H9 (cell line): ENCODE measurements around the gene THSD7A. TPM values are rescaled to one million over a fixed set of nuclear protein-coding genes. Genes with fewer than 3 reads are reported as not detected.

Experiments
- DNase-seq: peaks from one replicate; pipeline ENCODE4 v3.0.0-alpha.2; 2017
- H2AFZ ChIP-seq: one replicate; pipeline ENCODE4 v1.6.1; 2013; ENCODE audit warnings: mild to moderate bottlenecking, low read length, control low read depth, moderate library complexity
- H2AK5ac ChIP-seq: 2 replicates; pipeline ENCODE4 v1.6.1; 2013; ENCODE audit warnings: low read length, control low read depth, mixed read lengths; ENCODE audit not compliant: insufficient read length
- H2BK120ac ChIP-seq: one replicate; pipeline ENCODE4 v1.6.1; 2013; ENCODE audit warnings: low read depth, mild to moderate bottlenecking, low read length, control low read depth, inconsistent platforms; ENCODE audit not compliant: poor library complexity, severe bottlenecking
- H2BK12ac ChIP-seq: 2 replicates; pipeline ENCODE4 v1.6.1; 2013; ENCODE audit warnings: low read length, control low read depth, mixed read lengths, low read depth; ENCODE audit not compliant: insufficient read length
- H2BK15ac ChIP-seq: 2 replicates; pipeline ENCODE4 v1.6.1; 2013; ENCODE audit warnings: low read depth, low read length, control low read depth
- H2BK20ac ChIP-seq: one replicate; pipeline ENCODE4 v1.6.1; 2013; ENCODE audit warnings: low read depth, mild to moderate bottlenecking, low read length, control low read depth, inconsistent platforms; ENCODE audit not compliant: poor library complexity, severe bottlenecking
- H2BK5ac ChIP-seq: 2 replicates; pipeline ENCODE4 v1.6.1; 2013; ENCODE audit warnings: low read length, control low read depth, mixed read lengths; ENCODE audit not compliant: insufficient read length
- H3K14ac ChIP-seq: 2 replicates; pipeline ENCODE4 v1.6.1; 2013; ENCODE audit warnings: low read length, control low read depth; ENCODE audit not compliant: insufficient read depth
- H3K18ac ChIP-seq: 2 replicates; pipeline ENCODE4 v1.6.1; 2013; ENCODE audit warnings: low read depth, mild to moderate bottlenecking, mixed read lengths, low read length, control low read depth; ENCODE audit not compliant: insufficient read length
- H3K23ac ChIP-seq: 2 replicates; pipeline ENCODE4 v1.6.1; 2013; ENCODE audit warnings: low read length, control low read depth, mixed read lengths, low read depth; ENCODE audit not compliant: insufficient read length
- H3K23me2 ChIP-seq: 2 replicates; pipeline ENCODE4 v1.6.1; 2013; ENCODE audit warnings: low read depth, mild to moderate bottlenecking, mixed read lengths, low read length, control low read depth; ENCODE audit not compliant: insufficient read length, poor library complexity, severe bottlenecking
- H3K27ac ChIP-seq: 2 replicates; pipeline ENCODE4 v1.5.1; 2013; ENCODE audit warnings: low read length, control low read depth, mixed read lengths, low read depth; ENCODE audit not compliant: insufficient read length
- H3K27me3 ChIP-seq: 2 replicates; pipeline ENCODE4 v1.6.1; 2013; ENCODE audit warnings: low read length, control low read depth, inconsistent platforms; ENCODE audit not compliant: insufficient read depth
- H3K4ac ChIP-seq: 2 replicates; pipeline ENCODE4 v1.6.1; 2013; ENCODE audit warnings: low read depth, mild to moderate bottlenecking, control low read depth, inconsistent platforms, low read length, moderate library complexity
- H3K4me1 ChIP-seq: 2 replicates; pipeline ENCODE4 v1.6.1; 2013; ENCODE audit warnings: low read length, control low read depth, inconsistent platforms; ENCODE audit not compliant: insufficient read depth
- H3K4me2 ChIP-seq: 2 replicates; pipeline ENCODE4 v1.6.1; 2013; ENCODE audit warnings: low read length, control low read depth, mixed read lengths; ENCODE audit not compliant: insufficient read length, insufficient read depth
- H3K56ac ChIP-seq: 2 replicates; pipeline ENCODE4 v1.6.1; 2013; ENCODE audit warnings: low read depth, mild to moderate bottlenecking, mixed read lengths, low read length, control low read depth; ENCODE audit not compliant: insufficient read length
- H3K79me1 ChIP-seq: 2 replicates; pipeline ENCODE4 v1.6.1; 2013; ENCODE audit warnings: low read depth, mild to moderate bottlenecking, moderate library complexity, low read length, control low read depth, inconsistent platforms; ENCODE audit not compliant: insufficient read depth, poor library complexity, severe bottlenecking
- H3K79me2 ChIP-seq: 2 replicates; pipeline ENCODE4 v1.6.1; 2013; ENCODE audit warnings: low read length, control low read depth, inconsistent platforms; ENCODE audit not compliant: insufficient read depth
- H3K9ac ChIP-seq: 2 replicates; pipeline ENCODE4 v1.6.1; 2013; ENCODE audit warnings: low read length, control low read depth, mixed read lengths; ENCODE audit not compliant: insufficient read length; ENCODE audit errors: extremely low read depth
- H3K9me3 ChIP-seq: one replicate; pipeline ENCODE4 v1.6.1; 2013; ENCODE audit warnings: low read depth, low read length, inconsistent platforms; ENCODE audit not compliant: control insufficient read depth
- H3T11ph ChIP-seq: one replicate; pipeline ENCODE4 v1.6.1; 2013; ENCODE audit warnings: mild to moderate bottlenecking, low read length, control low read depth, inconsistent platforms
- H4K20me1 ChIP-seq: one replicate; pipeline ENCODE4 v1.6.1; 2013; ENCODE audit not compliant: control insufficient read depth, insufficient read length, insufficient read depth
- H4K5ac ChIP-seq: 2 replicates; pipeline ENCODE4 v1.6.1; 2013; ENCODE audit warnings: low read depth, mild to moderate bottlenecking, mixed read lengths, low read length, control low read depth; ENCODE audit not compliant: insufficient read length
- H4K8ac ChIP-seq: replicated peaks from 2 replicates; pipeline ENCODE4 v1.6.1; 2013; ENCODE audit warnings: low read length, control low read depth, mixed read lengths, low read depth; ENCODE audit not compliant: insufficient read length
- H4K91ac ChIP-seq: 2 replicates; pipeline ENCODE4 v1.6.1; 2013; ENCODE audit warnings: low read depth, mild to moderate bottlenecking, moderate library complexity, mixed read lengths, low read length, control low read depth; ENCODE audit not compliant: insufficient read length
- H3K27ac Mint-ChIP-seq, 3 experiments: 2 replicates in 2 of 3; 3 replicates in 1 of 3; pipeline ENCODE4 v1.8.0; 2020 to 2021; ENCODE audit warnings: mixed read lengths in 3 of 3, mild to moderate bottlenecking in 1 of 3, moderate library complexity in 1 of 3
- H3K27me3 Mint-ChIP-seq: 2 replicates; pipeline ENCODE4 v1.8.0; 2021; ENCODE audit warnings: low read depth, mild to moderate bottlenecking, moderate library complexity, mixed read lengths
- H3K36me3 Mint-ChIP-seq, 3 experiments: 2 replicates in 2 of 3; 3 replicates in 1 of 3; pipeline ENCODE4 v1.8.0; 2020 to 2021; ENCODE audit warnings: low read depth in 3 of 3, mixed read lengths in 3 of 3; ENCODE audit not compliant: insufficient read depth in 1 of 3
- H3K4me1 Mint-ChIP-seq, 2 experiments: 2 replicates each; pipeline ENCODE4 v1.8.0; 2020; ENCODE audit warnings: mixed read lengths in 2 of 2
- H3K4me3 Mint-ChIP-seq, 2 experiments: 2 replicates in 1 of 2; 3 replicates in 1 of 2; pipeline ENCODE4 v1.8.0; 2020 to 2021; ENCODE audit warnings: mild to moderate bottlenecking in 2 of 2, mixed read lengths in 2 of 2, moderate library complexity in 1 of 2
- H3K9me3 Mint-ChIP-seq, 2 experiments: 2 replicates in 1 of 2; 3 replicates in 1 of 2; pipeline ENCODE4 v1.8.0; 2020; ENCODE audit warnings: mild to moderate bottlenecking in 2 of 2, mixed read lengths in 2 of 2, moderate library complexity in 1 of 2
- WGBS: extraction: QIAGEN DNeasy Blood & Tissue Kit; methylation state at CpG from one replicate; pipeline ENCODE4 v1.1.7; 2013; ENCODE audit warnings: missing lambda C conversion rate, low lambda C conversion rate, mixed read lengths; ENCODE audit not compliant: insufficient read length; ENCODE audit errors: extremely low coverage; 5-methylcytosine and 5-hydroxymethylcytosine counted together
- total RNA-seq: library from RNA; stranded (reverse); gene quantifications from 2 replicates; pipeline ENCODE4 v1.2.1, GENCODE V29; 2021
- TF ChIP-seq, protein P1 (sequence below): fragments of 200-600 bp; sonication (generic); conservative IDR thresholded peaks from 3 replicates; pipeline ENCODE4 v1.8.0; 2021; ENCODE audit warnings: antibody characterized with exemption, mild to moderate bottlenecking

The THSD7A gene
- total RNA-seq, 1 experiment from 2014 or later = 0.42 TPM

DNA sequence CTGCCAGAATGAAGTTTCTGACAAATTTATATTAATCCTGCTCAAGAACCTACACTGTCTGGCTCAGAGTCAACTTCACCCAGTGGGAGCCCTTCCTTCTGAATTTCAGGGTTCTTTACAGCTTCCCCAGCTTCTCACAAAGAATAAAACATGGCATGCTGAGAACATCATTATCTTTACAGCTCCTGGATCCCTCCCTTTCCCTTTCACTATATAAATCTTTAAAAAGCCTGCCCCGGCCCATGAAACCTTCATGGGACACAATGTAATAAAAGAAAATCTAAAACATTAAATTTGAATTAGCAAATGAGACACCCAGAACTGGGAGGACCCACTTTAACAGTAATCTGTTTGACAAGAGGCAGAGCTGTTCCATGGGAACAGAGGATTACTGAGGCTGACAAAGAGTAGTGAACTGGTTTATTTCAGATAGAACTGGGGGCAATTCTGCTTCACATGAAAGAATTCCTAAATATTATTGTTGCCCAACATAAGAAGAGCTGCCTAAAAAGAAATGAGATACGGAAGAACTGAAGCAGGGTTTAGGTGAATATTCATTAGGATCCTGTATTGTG, 222.8 kb downstream of the THSD7A start:
- Histone ChIP-seq H4K91ac (no peak overlapping the region), H3K4me1 (peaks cover 7% of the 10 kb centered on the region; the same call in 1 of the 2 replicates), H2AK5ac (no peak overlapping the region), H2BK5ac (no peak overlapping the region), H3K79me1 (no peaks in the 10 kb centered on the region), H2AFZ (no peak overlapping the region), H3T11ph (no peak overlapping the region), H2BK15ac (no peak overlapping the region), H3K27ac (no peak overlapping the region), H3K18ac (no peak overlapping the region), H3K9ac (no peak overlapping the region), H3K9me3 (no peaks in the 10 kb centered on the region), H3K23ac (no peak overlapping the region), H3K23me2 (no peaks in the 10 kb centered on the region), H3K56ac (no peak overlapping the region), H4K8ac (no peak overlapping the region), H4K5ac (no peak overlapping the region), H2BK12ac (no peak overlapping the region), H3K27me3 (no peaks in the 10 kb centered on the region), H3K79me2 (no peaks in the 10 kb centered on the region), H2BK120ac (no peak overlapping the region), H2BK20ac (no peak overlapping the region), H4K20me1 (no peaks in the 10 kb centered on the region), H3K4ac (no peak overlapping the region), H3K14ac (no peak overlapping the region), H3K4me2 (no peak overlapping the region)
- Mint-ChIP-seq H3K4me1 (peaks cover 30 to 36% of the 10 kb centered on the region in 2 experiments), H3K27ac (no peak overlapping the region), H3K4me3 (no peak overlapping the region), H3K27me3 (no peaks in the 10 kb centered on the region), H3K36me3 (no peaks in the 10 kb centered on the region), H3K9me3 (no peaks in the 10 kb centered on the region)
- DNase-seq = no peak
- TF ChIP-seq, protein P1, sequence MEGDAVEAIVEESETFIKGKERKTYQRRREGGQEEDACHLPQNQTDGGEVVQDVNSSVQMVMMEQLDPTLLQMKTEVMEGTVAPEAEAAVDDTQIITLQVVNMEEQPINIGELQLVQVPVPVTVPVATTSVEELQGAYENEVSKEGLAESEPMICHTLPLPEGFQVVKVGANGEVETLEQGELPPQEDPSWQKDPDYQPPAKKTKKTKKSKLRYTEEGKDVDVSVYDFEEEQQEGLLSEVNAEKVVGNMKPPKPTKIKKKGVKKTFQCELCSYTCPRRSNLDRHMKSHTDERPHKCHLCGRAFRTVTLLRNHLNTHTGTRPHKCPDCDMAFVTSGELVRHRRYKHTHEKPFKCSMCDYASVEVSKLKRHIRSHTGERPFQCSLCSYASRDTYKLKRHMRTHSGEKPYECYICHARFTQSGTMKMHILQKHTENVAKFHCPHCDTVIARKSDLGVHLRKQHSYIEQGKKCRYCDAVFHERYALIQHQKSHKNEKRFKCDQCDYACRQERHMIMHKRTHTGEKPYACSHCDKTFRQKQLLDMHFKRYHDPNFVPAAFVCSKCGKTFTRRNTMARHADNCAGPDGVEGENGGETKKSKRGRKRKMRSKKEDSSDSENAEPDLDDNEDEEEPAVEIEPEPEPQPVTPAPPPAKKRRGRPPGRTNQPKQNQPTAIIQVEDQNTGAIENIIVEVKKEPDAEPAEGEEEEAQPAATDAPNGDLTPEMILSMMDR = no peak
- no CpG with 5 or more reads among the region's 2 CpGs for WGBS
